Hematopoietic multipotent progenitor cell treated with erythropoietin and hydrocortisone succinate and interleukin-3 and kit ligand, for 8 days (in vitro differentiated cells): ENCODE results near the gene HDAC4.

Source experiments
- DNase-seq: peaks from one replicate; pipeline ENCODE4 v3.0.0-alpha.2; 2015

Gene HDAC4

DNA sequence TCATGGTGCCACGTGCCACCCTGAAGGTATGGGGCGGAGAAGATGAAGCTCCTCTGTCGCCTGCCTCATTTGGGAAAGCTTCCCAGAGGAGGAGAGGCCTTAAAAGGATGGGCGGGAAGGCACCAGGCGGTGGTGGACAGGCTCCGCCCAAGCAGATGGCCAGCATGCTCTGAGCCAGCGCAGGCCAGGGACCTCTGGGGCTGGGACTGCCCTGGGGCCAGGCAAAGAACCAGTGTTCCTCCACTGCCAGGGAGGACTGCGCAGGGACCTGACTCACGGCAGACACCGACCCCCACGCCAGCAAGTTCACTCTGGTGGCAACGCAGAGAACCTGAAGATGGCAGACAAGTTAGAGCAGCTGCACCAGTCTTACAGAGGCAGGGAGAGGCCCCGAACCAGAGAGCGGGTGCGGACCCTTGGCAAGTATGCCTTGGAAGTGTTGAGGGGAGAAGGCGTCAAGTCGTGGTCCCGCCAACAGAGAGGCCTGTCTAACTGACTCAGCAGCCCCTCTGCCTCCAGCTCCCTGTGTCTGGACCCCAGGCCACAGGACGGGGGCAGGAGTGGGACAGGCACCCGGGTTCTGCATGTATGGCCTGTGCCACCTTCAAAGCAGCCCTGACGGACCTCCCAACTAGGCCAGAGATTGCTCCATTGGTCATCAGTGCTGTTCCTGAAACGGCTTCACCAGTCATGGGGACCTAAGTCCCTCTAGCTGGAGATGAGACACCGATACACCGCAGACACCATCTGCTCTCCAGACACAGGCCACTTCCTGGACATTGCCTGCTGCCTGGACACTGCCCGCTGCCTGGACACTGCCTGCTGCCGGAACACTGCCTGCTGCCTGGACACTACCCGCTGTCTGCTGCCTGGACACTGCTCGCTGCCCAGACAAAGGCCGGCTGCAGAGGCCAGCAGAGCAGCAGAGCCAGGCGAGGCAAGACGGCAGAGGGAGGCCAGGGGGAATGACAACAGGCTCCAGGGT is 124.7 kb downstream of the HDAC4 start:
- DNase-seq, result no peak

DNA sequence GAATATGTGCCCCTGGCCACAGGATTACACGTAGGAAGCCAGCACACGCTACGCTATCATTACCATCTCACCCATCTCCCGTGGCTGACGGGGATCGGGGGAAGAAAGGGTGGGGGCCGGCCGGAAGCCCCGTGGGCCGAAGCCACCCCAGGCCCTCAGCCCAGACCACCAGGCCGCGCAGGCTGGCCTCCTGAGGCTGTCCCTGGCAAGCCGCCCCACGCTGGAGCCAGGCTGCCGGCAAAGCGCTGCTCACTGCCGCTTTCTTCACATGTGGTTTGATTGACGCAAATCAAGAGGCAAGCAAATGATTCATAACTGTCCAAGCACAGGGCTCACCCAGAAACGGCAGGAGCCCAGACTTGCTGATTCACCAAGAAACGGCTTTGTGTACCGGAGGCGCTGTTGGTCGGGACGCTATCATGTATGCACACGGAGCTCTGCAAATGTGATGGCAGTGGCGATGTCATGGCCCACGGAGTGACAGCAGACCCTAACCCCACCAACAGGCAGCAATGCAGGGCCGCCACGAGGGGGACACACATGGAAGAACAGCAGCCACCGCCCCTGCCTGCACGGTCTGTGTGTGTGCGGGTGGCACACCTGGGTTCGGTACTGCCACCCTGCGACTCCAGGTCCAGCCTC is 125.7 kb downstream of the HDAC4 start:
- peak; percentile 85 for DNase-seq

DNA sequence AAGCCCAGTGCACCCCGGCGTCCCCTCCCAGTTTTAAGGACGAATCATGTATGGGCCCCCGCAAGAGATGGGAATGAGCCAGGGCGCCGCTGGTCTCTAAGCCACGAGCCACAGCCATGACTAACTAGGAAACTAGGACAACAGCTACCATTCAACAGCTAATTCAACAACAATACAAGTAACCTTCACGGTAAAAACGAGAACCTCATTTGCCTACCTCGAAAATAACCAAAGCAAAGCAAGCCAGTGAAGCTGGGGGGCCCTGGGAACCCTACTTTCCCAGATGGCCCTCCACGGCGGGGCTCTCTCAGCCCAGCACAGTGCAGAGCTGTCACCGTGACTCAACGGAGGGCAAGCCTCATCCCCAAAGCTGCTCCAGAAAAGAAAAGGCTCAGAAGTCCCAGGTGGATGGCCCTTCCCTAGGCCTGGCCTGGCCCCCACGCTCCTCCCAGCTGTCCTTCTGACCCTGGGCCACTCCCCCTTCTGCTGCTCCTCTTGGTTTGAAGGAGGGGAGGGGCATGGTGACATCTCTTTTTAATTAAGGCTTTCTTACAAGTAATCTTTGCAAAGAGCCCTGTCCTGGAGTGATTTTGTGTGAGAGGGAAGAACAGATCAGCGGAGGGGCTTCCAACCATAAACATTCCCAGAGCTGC is 126.3 kb downstream of the HDAC4 start:
- DNase-seq, result no peak

DNA sequence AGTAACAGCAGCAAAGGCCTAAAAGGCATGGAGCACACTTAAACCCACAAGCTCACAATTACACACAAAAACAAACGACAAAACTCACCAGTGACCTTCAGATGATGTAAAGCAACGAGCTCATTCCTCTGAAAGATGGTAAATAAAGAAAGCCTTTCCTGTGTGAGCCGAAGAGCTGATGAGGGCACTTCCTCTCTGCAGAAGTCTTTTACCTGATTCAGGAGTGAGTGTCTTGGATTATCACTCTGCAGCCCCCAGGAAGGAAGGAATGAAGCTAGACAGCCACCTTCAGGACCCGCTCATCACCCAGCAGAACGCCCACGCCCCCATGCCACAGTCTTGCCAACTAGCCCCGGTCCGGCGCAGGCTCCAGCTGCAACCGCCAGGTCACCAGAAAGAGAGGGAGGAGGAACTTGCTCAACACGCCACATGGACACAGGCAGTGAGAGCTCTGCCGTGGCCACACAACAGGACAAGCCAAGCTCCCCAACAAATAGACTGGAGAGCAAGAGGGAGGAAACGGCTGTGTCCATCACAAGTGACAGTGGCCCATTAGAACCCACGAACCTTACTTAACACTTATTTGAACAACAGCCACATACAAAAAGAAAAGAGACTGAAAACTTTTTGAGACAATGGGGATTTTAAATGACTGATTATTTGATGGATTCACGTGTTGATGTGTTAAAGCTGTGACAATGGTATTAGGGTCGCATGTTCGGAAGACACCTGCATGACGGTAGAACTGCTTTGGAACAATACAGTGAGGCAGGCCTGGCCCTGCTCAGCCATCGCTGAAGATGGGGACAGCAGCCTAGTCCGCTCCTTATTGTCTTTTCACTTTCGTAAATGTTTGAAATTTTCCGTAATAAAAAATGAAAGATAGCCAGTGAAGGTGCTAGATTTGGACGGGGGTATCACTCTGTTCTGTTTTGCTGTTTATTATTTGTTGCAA is 127.3 kb downstream of the HDAC4 start:
- DNase-seq, result no peak

DNA sequence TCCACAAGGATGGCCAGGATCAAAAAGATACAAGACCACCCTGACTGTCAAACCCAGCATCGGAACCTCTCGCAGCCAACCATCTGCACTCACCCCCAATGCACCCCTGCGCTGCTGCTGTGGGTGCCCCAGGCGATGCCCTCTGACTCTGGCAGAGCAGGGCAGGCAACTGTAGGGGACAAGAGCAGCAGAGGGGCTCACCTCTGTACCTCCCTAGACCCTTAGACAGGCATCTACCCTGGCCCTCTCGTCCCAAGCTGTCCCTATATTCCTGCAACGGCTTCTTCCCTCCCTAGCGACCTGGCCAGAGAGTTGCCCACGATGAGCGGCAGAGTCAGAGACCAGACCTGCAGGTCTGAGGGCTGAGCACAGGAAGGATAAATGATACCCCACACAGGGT is 128.2 kb downstream of the HDAC4 start:
- DNase-seq, result no peak

DNA sequence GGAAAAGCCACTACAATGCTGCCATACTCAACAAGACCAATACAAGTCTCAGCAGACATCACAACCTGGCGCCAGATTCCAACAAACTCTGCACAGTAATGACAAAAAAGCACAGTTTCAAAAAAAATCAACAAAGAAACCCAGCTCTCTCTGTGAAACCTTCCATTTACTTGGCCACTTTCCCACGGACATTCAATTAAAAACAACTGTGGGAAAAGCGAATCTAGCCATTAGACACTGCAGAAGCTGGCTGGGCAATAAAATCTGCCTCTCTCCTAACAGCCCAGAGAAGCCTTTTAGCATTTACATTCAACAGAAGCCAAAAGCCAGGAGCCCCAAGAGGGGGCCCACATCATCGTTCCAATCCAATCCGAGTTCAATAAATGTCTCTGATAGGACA is 128.9 kb downstream of the HDAC4 start:
- no peak for DNase-seq

DNA sequence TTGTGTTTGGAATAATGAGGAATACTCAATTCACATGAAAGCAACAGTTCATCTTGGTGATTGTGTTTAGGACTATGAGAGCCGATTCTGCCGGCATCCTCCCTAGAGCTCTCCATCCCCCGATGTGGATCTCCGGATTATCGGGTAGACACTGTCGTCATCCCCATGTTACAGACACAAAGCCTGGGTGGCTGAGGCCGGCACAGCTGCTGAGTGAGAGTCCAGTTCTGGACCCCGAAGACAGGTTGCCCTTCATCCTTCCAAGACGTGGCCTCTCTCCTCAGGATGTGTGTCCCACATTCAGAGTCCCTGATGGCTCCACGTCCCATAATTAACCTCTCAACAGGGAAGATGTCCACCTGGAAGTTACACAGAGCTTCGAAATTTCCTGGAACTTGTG is 129.3 kb downstream of the HDAC4 start:
- DNase-seq, result no peak

DNA sequence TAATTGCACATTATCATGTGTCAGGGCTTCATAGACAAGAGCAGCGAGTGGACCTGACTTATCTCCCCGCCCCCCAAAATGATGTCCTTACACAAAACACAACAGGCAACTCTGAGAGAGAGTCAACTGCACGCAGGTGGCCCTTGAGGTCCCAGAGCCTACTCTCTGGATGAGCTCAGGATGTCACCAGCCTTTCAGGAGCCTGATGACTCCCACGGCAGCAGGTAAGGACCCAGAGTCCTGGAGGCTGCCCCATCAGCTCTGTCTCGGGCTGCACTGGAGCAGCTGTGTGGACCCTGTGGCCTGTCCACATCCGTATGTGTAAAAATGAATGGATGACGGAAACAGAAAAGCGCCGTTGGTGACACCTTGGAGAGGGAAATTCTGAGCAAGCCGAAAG is 130.9 kb downstream of the HDAC4 start:
- no peak for DNase-seq

DNA sequence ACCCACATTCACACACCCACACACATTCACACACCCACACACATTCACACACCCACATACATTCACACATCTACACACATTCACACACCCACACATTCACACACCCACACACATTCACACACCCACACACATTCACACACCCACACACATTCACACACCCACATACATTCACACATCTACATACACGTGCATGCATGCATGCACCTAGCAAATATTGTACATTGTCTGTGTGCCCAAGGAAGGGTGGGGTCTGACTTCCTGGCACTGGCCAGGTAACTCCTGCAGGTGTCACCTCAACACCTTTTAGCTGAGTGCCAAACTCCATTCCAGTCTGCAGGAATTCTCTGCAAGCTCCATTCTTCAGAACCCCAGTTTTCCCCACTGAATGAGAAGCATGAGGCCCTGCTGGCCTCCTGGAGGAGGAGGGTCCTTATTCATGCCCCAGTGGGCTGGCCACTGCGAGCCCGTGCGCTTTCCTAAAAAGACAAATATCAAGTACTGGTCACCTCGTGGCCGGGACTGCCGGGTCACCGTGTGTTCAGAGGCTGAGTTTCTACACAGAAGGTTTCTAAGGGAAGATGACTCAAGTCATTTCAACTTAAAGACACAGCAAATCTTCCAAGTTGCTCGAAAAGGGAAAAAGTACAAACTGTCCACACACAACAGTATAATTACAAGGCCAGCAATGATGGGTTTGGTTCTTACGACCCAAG is 131.5 kb downstream of the HDAC4 start:
- DNase-seq, result no peak

DNA sequence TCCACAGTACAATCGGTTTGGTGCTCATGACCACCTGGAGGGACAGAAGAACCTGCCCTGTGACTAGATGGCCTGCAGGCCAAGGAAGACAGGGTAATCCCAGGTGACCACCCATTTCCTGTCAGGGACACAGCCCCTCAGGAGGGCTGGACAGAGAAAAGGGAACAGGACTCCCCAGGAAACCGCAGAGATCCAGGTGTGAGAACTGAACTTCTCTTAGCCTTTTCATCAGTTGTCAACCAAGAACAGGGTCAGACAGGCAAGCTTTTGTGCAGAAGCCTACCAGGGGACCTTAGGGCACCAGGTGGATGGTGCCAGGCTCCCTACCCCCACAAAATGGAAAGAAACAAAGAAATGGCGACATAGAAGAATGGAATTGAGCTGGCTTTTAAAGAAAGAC is 132.3 kb downstream of the HDAC4 start:
- no peak for DNase-seq

DNA sequence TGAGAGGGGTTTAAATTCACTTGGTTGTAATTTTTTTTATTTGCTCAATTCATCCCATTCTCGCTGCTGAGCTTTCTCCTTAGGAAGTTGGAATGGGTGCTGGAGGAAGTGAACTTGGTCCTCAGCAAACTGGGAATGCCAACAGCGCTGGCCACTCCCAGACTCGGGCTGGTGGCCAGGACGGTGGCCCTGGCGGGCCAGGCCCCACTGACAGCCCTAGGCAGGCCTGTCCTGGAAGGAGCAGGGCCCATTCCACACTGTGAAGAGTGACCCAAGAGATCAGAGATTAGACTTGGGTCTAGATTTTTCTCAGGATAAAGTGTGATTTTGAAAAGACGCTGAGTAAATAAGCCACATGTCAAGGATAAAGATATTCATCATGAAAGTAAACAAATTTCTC is 132.7 kb downstream of the HDAC4 start:
- DNase-seq, result no peak

DNA sequence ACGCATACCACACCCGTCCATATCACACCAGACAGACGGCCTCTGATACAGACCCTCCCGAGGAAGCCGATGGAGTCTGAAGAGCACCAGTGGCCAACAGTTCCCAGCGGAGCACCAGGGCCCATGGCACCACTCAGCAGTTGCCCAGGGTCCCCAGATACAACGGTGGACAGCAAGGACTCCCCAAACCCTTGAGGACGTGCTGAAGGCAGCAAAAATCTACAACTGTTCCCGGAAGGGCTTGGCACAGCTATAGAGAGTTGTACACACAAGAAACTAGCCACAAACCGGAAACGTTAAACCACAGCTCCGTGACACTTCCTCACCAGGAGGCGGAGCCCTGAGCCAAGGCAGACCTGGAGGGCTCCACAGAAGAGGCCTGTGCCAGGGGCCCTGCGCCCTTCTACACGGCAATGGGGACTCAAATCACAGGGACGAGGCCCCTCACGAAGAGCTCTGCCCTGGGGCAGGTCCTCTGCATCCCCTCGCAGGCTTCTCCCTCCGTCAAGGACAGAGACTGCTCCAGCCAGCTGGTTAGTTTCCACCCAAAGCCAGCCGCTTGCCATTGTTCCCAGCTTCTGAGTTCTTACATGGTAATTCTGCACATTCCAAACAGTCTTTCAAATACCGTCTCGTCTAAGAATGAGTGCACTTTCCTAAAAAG is 133.4 kb downstream of the HDAC4 start:
- DNase-seq, result peak; percentile 94

DNA sequence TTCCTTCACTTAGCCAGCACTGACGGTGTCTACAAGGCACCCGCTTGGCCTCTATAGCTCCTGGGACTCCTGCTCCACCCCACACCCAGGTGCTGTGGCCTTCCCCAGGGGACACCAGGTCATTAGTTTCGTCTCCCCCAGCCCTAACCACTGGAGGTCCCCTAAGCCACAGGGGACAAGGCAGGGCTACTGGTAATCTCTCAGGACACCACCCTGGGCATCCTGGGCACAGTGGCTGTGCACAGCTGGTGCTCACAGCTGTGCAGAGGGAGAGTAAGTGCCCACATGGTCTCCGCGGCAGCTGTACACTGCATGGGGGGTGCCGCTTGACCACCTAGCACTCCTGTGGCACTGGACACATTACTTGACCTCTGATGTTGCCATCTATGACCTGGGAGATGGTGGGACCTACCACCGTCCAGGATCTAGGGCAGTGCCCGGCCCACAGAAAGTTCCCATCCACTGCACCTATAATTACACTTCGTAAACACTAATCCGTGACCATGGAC is 134.0 kb downstream of the HDAC4 start:
- DNase-seq, result no peak

DNA sequence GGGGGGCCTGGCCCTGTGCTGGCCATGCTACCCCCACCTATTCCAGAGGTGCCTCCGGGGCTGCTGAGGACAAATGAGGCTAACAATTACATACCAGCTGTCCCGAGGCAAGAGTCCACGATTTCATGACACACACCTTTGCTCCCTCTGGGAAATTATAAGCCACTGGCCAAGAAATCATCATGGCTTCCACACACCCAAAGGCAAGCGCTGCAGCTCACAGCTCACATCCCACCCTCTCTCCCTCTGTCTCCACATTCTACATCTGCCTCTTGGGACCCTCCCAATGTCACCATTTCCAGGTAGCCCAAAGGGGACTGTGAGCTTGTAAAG is 134.4 kb downstream of the HDAC4 start:
- DNase-seq, result no peak

DNA sequence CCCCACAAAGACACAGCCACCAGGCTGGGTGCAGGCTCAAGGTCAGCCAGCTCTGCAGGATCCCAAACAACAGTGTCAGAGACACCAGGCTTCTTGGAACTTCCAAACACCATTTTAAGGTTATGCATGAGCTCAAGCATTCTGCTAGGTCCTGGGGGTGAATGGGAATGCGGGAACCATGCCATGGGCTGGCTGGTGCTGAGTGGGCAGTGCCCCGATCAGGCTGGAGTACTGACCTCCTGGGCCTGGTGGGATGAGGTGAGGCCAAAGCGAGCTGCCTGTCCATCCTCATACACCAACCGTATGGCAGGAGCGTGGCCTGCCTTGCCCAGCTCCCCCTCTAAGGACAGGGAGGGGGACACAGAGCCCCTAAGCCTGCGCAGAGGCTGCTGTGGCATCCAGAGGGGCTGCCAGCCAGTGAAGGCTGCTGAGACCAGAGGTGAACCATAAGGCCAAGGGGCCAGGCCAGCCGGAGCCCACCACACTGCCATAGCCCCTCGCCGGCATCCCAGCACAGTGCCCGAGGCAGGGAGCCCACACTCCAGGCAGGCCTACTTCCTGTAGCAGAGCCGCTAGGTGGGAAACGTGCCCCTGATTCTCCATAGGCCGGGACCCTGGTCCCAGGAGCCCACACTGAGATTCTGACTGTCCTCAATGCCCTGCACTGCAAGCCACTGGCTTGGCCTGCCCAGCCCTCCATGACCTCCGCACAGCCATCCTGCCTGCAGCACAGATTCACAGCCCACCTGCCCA is 135.0 kb downstream of the HDAC4 start:
- DNase-seq, result no peak

DNA sequence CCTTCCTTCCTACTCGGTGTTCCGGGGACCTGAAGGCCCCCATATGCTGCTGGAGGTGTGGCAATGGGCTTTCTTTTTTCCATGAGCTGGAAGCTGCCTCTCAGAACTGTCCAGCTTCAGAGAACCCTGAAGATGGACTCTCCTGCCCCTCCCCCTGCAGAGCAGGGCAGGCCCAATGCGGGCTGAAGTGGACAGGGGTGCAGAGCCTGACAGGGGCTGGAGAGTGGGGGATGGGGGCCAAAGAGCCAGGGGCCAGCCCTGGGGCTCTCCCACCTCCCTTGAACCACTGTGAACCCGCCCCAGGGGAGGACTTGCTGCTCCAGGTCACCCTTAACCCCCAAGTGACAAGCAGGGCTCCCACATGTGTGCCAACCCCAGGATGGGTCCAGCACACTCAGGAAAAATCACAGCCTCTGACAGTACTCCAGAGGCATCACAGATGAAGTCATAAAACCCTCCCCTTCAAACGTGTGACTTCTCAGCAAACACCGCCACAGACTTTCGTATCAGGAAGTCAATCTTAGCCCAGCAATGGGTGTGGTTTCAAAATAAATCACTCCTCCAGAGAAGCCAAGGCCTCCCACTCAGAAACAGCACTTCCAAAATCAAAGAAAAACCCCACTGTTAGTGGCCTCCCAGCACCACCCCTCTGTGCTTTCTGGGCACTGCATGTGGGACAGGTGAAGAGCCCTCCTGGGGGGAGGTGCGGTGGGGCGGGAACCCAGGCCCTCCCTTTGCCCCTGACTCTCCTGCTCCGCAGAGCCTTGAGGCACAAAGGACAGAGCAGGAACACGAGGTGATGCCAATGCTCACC is 135.8 kb downstream of the HDAC4 start:
- peak; percentile 57 for DNase-seq

DNA sequence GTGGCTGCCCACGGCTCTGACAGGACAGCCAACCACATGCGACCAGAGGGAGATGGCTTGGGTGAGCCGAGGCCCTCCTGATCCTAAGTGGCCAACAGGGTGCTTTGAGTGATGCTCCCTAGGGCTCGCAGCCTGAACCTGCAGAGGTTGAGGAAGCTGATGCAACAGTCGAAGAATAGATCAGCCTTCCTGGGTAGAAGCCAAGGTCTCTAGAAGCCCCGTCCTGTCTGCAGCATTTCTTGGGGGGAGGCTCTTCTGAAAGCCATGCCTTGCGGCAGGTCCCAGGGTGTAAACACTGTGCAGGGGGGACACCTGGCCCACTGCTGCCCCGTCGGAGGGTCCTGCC is 136.4 kb downstream of the HDAC4 start:
- no peak for DNase-seq

DNA sequence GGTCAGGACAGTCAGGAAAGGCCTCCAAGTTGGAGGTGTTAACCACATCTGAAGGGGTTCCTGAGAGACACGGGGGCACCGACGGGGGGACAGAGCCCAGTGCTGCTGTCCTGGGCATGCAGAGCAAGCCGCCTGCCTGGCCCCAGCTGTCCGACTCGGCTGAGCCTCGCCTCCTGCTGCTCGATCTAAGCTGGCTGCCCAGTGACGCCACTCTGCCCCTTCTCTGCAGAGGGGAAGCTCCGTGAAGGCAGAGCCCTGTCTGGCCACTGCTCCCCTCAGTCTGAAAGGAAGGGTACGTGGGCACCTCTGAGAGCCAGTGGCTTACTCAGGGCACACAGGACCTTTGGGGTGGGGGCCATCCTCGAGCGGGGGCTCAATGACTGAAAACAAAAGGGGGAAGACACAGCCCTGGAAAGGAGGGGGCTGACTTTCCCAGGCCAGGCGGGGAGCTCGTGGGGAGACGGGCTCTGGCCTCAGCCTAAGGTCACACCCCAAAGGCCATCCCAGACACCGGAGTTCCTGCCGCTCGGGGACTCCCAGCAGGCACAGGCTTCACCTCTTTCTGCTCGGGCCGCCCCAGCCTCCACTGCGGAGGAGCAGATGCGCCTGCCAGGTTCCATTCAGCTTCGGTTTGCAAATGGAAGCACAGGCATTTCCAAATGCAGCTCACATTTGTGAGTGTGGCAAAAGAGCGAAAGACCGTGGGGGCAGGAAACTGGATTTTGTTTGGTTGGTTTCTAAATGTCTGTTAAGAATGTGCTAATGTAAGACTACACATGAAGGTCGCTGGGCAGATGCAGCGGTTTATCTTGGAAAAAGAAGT is 136.9 kb downstream of the HDAC4 start:
- DNase-seq, result no peak

DNA sequence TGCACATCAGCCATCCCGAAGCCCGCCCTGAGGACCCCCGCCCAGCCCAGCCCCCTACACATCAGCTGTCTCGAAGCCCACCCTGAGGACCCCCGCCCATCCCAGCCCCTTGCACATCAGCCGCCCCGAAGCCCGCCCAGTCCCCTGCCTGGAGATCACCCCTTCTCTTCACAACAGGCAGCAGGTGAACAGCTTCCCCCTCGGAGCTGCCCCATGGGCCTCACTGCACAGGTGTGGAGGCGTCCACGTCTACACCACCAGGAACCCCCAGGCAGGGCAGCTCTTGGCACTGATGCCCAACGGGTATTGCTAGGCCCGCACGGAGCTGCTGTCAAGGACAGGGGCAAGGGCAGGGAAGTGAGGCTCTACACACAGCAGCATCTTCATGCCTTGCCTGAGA is 137.6 kb downstream of the HDAC4 start:
- no peak for DNase-seq
